ENCODE data around the gene MUC4.

GRCh38 chr3:195718477-195718984, 93.2 kb downstream of the MUC4 start:
- TF ChIP-seq CTCF (conservative IDR thresholded peaks at IDR 0.05) = no peak
- no peak for TF ChIP-seq ZFX (IDR thresholded peaks at IDR 0.05)
